ENCODE data around the gene UBE2R2.

The UBE2R2 gene

GRCh38 chr9:33809506-33809905, 7.5 kb upstream of the UBE2R2 start:
- POLR2A ChIA-PET = interaction anchor here (0.6 kb wide), 1 partner anchor 126 kb away, joined by 5 read pairs; no protein-coding TSS in a partner anchor
- CTCF ChIA-PET = interaction anchor here (0.8 to 1.0 kb wide), 2 partner anchors 30 to 72 kb away, joined by 4 read pairs; no protein-coding TSS in a partner anchor
- H3K4me1 ChIP-seq (ENCODE audit: control insufficient read depth, insufficient read depth, low read length) = no peaks in the 10 kb centered on the region
- H3K4me3 ChIP-seq (ENCODE audit: low read depth, low read length) = no peak overlapping the region
- H3K9me3 ChIP-seq (ENCODE audit: control insufficient read depth, insufficient read depth, low read depth, low read length) = no peaks in the 10 kb centered on the region
- no peaks in the 10 kb centered on the region for H3K36me3 ChIP-seq (ENCODE audit: control insufficient read depth in 2 of 2, insufficient read depth in 1 of 2, low read length in 2 of 2)
- no peak for TF ChIP-seq YY2 (tag by site-specific recombination; IDR thresholded peaks at IDR 0.05)
- TF ChIP-seq ZNF555 (tag by site-specific recombination; conservative IDR thresholded peaks at IDR 0.05) = no peak
- no peak overlapping the region for H3K27ac ChIP-seq (ENCODE audit: extremely low read depth, low read depth, low read length)

- no peak for TF ChIP-seq ZNF768 (tag by site-specific recombination; IDR thresholded peaks at IDR 0.05)
- 0 out of 2 replicates have a peak, but pooled peaks have one; percentile 67 for TF ChIP-seq ZNF362 (tag by site-specific recombination; IDR thresholded peaks at IDR 0.05)
- TF ChIP-seq ZBTB8A (tag by site-specific recombination; IDR thresholded peaks at IDR 0.05) = no peak
- no peak for TF ChIP-seq GLIS2 (tag by site-specific recombination; IDR thresholded peaks at IDR 0.05)
- TF ChIP-seq ZNF654 (tag by site-specific recombination; IDR thresholded peaks at IDR 0.05; ENCODE audit: low read depth) = peak; percentile 21
- TF ChIP-seq ZNF335 (tag by site-specific recombination; conservative IDR thresholded peaks at IDR 0.05) = peak; percentile 41; the same call in 1 of the 2 replicates
- no peak for TF ChIP-seq PRDM6 (tag by site-specific recombination; IDR thresholded peaks at IDR 0.05)
- no peak for TF ChIP-seq TRIM28 (IDR thresholded peaks at IDR 0.05; ENCODE audit: borderline replicate concordance, low read length)
- no peak for TF ChIP-seq ZBTB48 (tag by site-specific recombination; IDR thresholded peaks at IDR 0.05)
- peak; percentile 42; the same call in 1 of the 2 replicates for TF ChIP-seq SCRT2 (tag by site-specific recombination; IDR thresholded peaks at IDR 0.05)
- no peak for TF ChIP-seq CTCF (tag by site-specific recombination; IDR thresholded peaks at IDR 0.05)
- no peak for TF ChIP-seq AEBP2 (tag by site-specific recombination; IDR thresholded peaks at IDR 0.05; ENCODE audit: borderline replicate concordance)
- Histone ChIP-seq H3K27ac (ENCODE audit: extremely low read depth, low read depth, low read length) (no peak overlapping the region), H3K4me1 (ENCODE audit: control insufficient read depth, insufficient read depth, low read length) (no peaks in the 10 kb centered on the region), H3K4me3 (ENCODE audit: low read depth, low read length) (no peak overlapping the region), H3K36me3 (ENCODE audit: control insufficient read depth in 2 of 2, insufficient read depth in 1 of 2, low read length in 2 of 2) (no peaks in the 10 kb centered on the region), H3K9me3 (ENCODE audit: control insufficient read depth, insufficient read depth, low read depth, low read length) (no peaks in the 10 kb centered on the region)
- ChIA-PET CTCF (interaction anchor here (0.5 to 3.7 kb wide), 50 partner anchors 8 to 531 kb away, joined by 3 to 27 read pairs (median 5); no protein-coding TSS in a partner anchor), POLR2A (interaction anchor here (0.5 to 1.4 kb wide), 8 partner anchors 21 to 234 kb away, joined by 3 to 6 read pairs (median 4); partner anchors contain the start of gene UBAP2)
Observed at GRCh38 chr9:33813712-33814641, 3.0 kb upstream of the UBE2R2 start.
